ENCODE results near the gene SHBG. TPM values are rescaled to one million over a fixed set of nuclear protein-coding genes. Genes with fewer than 3 reads are reported as not detected.

SHBG gene
- total and polyA plus RNA-seq, 10 of the 15 experiments (the other 5 are each of a cell fraction or from before 2014, with no cell fraction given): not detected

GRCh38 chr17:7591596-7591995 is 38.3 kb upstream of the SHBG start:
- DNase-seq (ENCODE audit: low read depth, low spot score): no peak
- in situ Hi-C loops (cut with MboI) (no loop called here), intact Hi-C loops (cut with micrococcal nuclease; ENCODE audit: unreplicated experiment) (no loop called here)
- ChIA-PET POLR2A (no interaction called here), SMC1A (ENCODE audit: uncharacterized antibody, unreplicated experiment) (interaction anchor here (1.2 kb wide), 1 partner anchor 39 kb away, joined by 3 read pairs; no protein-coding TSS in a partner anchor), RAD21 (ENCODE audit: unreplicated experiment) (no interaction called here), CTCF (interaction anchor here (0.7 to 2.4 kb wide), 2 partner anchors 76 to 96 kb away, joined by 3 to 5 read pairs; partner anchors contain the start of genes TP53 and WRAP53)
- Histone ChIP-seq H3K4me1 (ENCODE audit: control insufficient read depth, insufficient read depth, low read length) (peaks cover under 1% of the 10 kb centered on the region; the same call in 1 of the 2 replicates), H3K9ac (ENCODE audit: control insufficient read depth, insufficient read depth, low read length) (no peak overlapping the region), H3K9me3 (replicated peaks; ENCODE audit: control insufficient read depth, insufficient read depth, low read length) (no peaks in the 10 kb centered on the region), H3K4me2 (ENCODE audit: control insufficient read depth, insufficient read depth) (no peak overlapping the region), H4K20me1 (ENCODE audit: control insufficient read depth, insufficient read depth) (no peaks in the 10 kb centered on the region; the same call in 1 of the 2 replicates), H3K79me2 (ENCODE audit: control insufficient read depth, insufficient read depth, low read length) (no peaks in the 10 kb centered on the region), H3K4me3 (no peak overlapping the region), H2AFZ (ENCODE audit: control insufficient read depth, low read depth, low read length) (no peak overlapping the region), H3K27ac (ENCODE audit: control insufficient read depth, insufficient read depth) (no peak overlapping the region), H3K27me3 (replicated peaks in 1 of 2; ENCODE audit: control insufficient read depth in 2 of 2, insufficient read depth in 2 of 2, low read length in 1 of 2) (no peaks in the 10 kb centered on the region), H3K36me3 (ENCODE audit: control insufficient read depth in 2 of 2, insufficient read depth in 2 of 2, low read length in 1 of 2) (peaks cover 25 to 28% of the 10 kb centered on the region in 2 experiments)
- no peak for FAIRE-seq
- WGBS (ENCODE audit: insufficient coverage, insufficient replicate concordance, low lambda C conversion rate, missing lambda C conversion rate): 71% methylated on average over 5 of the region's 5 CpGs
- TF ChIP-seq SMARCA5 (IDR thresholded peaks at IDR 0.05): no peak
- peak; percentile 38; the same call in 1 of the 2 replicates for TF ChIP-seq POLR2A (IDR thresholded peaks at IDR 0.05; ENCODE audit: low read depth, low read length)
- BruUV-seq (replicated peaks): TSS peak; percentile 75
- no peak for ATAC-seq

- Histone ChIP-seq H4K20me1 (ENCODE audit: control insufficient read depth, insufficient read depth) (no peaks in the 10 kb centered on the region; the same call in 1 of the 2 replicates), H3K4me3 (no peak overlapping the region), H3K4me1 (ENCODE audit: control insufficient read depth, insufficient read depth, low read length) (no peaks in the 10 kb centered on the region), H3K4me2 (ENCODE audit: control insufficient read depth, insufficient read depth) (no peak overlapping the region), H3K79me2 (ENCODE audit: control insufficient read depth, insufficient read depth, low read length) (no peaks in the 10 kb centered on the region), H2AFZ (ENCODE audit: control insufficient read depth, low read depth, low read length) (no peak overlapping the region), H3K9me3 (replicated peaks; ENCODE audit: control insufficient read depth, insufficient read depth, low read length) (no peaks in the 10 kb centered on the region), H3K27me3 (replicated peaks in 1 of 2; ENCODE audit: control insufficient read depth in 2 of 2, insufficient read depth in 2 of 2, low read length in 1 of 2) (no peaks in the 10 kb centered on the region), H3K27ac (ENCODE audit: control insufficient read depth, insufficient read depth) (no peak overlapping the region), H3K36me3 (ENCODE audit: control insufficient read depth in 2 of 2, insufficient read depth in 2 of 2, low read length in 1 of 2) (peaks cover 24 to 29% of the 10 kb centered on the region in 2 experiments), H3K9ac (ENCODE audit: control insufficient read depth, insufficient read depth, low read length) (no peak overlapping the region)
- SMC1A ChIA-PET (ENCODE audit: uncharacterized antibody, unreplicated experiment): interaction anchor here (0.6 to 1.2 kb wide), 2 partner anchors 38 to 666 kb away, joined by 3 to 4 read pairs; no protein-coding TSS in a partner anchor
- in situ Hi-C loops (cut with MboI): no loop called here
- RAD21 ChIA-PET (ENCODE audit: unreplicated experiment): no interaction called here
- no peak for ATAC-seq
- FAIRE-seq: no peak
- intact Hi-C loops (cut with micrococcal nuclease; ENCODE audit: unreplicated experiment): no loop called here
- BruUV-seq (replicated peaks): no TSS peak
- 93% methylated on average over 23 of the region's 23 CpGs for WGBS (ENCODE audit: insufficient coverage, insufficient replicate concordance, low lambda C conversion rate, missing lambda C conversion rate)
- POLR2A ChIA-PET: no interaction called here
- CTCF ChIA-PET: interaction anchor here (1.6 to 2.4 kb wide), 2 partner anchors 9 to 95 kb away, joined by 3 to 5 read pairs; partner anchors contain the start of genes MPDU1, TP53 and WRAP53
- no peak for DNase-seq (ENCODE audit: low read depth, low spot score)
- TF ChIP-seq NFIC (IDR thresholded peaks at IDR 0.05; ENCODE audit: low read depth, low read length): no peak
- TF ChIP-seq KAT2A (conservative IDR thresholded peaks at IDR 0.05; ENCODE audit: control insufficient read depth, low read depth, low read length): no peak
- TF ChIP-seq NRF1 (conservative IDR thresholded peaks at IDR 0.05; ENCODE audit: low read depth, low read length): no peak
- TF ChIP-seq EZH2 (IDR thresholded peaks at IDR 0.05; ENCODE audit: borderline replicate concordance, control insufficient read depth, low read depth, low read length): no peak
- TF ChIP-seq SREBF1 (IDR thresholded peaks at IDR 0.05; ENCODE audit: low read length): no peak
- no peak for TF ChIP-seq STAT3 (IDR thresholded peaks at IDR 0.05; ENCODE audit: low read depth, low read length)
- no peak for TF ChIP-seq TAF1 (IDR thresholded peaks at IDR 0.05; ENCODE audit: borderline replicate concordance, low read depth, low read length)
- TF ChIP-seq CEBPB (IDR thresholded peaks at IDR 0.05; ENCODE audit: borderline replicate concordance in 1 of 2, low read depth in 2 of 2, low read length in 2 of 2): no peak
- no peak for TF ChIP-seq LARP7 (IDR thresholded peaks at IDR 0.05)
- no peak for TF ChIP-seq DPF2 (IDR thresholded peaks at IDR 0.05)
- TF ChIP-seq POLR2A (IDR thresholded peaks at IDR 0.05; ENCODE audit: low read depth, low read length): no peak
- no peak for TF ChIP-seq RFX5 (IDR thresholded peaks at IDR 0.05; ENCODE audit: low read depth, low read length)
- TF ChIP-seq MYB (IDR thresholded peaks at IDR 0.05; ENCODE audit: borderline replicate concordance, low read depth, low read length): no peak
- TF ChIP-seq NBN (IDR thresholded peaks at IDR 0.05): no peak
- no peak for TF ChIP-seq NR2F1 (conservative IDR thresholded peaks at IDR 0.05)
- TF ChIP-seq ASH2L (IDR thresholded peaks at IDR 0.05; ENCODE audit: borderline replicate concordance, low read depth): no peak
- TF ChIP-seq, protein P1, sequence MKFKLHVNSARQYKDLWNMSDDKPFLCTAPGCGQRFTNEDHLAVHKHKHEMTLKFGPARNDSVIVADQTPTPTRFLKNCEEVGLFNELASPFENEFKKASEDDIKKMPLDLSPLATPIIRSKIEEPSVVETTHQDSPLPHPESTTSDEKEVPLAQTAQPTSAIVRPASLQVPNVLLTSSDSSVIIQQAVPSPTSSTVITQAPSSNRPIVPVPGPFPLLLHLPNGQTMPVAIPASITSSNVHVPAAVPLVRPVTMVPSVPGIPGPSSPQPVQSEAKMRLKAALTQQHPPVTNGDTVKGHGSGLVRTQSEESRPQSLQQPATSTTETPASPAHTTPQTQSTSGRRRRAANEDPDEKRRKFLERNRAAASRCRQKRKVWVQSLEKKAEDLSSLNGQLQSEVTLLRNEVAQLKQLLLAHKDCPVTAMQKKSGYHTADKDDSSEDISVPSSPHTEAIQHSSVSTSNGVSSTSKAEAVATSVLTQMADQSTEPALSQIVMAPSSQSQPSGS (IDR thresholded peaks at IDR 0.05; ENCODE audit: low read length): no peak
- TF ChIP-seq IRF4 (IDR thresholded peaks at IDR 0.05; ENCODE audit: low read depth, low read length): no peak
Measured at GRCh38 chr17:7592422-7593021, 37.4 kb upstream of the SHBG start.
